Measurements from ENCODE around the gene DNASE1L1.

DNASE1L1 gene, protein sequence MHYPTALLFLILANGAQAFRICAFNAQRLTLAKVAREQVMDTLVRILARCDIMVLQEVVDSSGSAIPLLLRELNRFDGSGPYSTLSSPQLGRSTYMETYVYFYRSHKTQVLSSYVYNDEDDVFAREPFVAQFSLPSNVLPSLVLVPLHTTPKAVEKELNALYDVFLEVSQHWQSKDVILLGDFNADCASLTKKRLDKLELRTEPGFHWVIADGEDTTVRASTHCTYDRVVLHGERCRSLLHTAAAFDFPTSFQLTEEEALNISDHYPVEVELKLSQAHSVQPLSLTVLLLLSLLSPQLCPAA

GRCh38 chrX:154409222-154409871 lies at the start of gene DNASE1L1:
Gene DNASE1L1, minus strand, starts transcription at chrX:154409254. Its CDS starts 3,686 bp downstream, at chrX:154405568.
- TF ChIP-seq, protein P1, sequence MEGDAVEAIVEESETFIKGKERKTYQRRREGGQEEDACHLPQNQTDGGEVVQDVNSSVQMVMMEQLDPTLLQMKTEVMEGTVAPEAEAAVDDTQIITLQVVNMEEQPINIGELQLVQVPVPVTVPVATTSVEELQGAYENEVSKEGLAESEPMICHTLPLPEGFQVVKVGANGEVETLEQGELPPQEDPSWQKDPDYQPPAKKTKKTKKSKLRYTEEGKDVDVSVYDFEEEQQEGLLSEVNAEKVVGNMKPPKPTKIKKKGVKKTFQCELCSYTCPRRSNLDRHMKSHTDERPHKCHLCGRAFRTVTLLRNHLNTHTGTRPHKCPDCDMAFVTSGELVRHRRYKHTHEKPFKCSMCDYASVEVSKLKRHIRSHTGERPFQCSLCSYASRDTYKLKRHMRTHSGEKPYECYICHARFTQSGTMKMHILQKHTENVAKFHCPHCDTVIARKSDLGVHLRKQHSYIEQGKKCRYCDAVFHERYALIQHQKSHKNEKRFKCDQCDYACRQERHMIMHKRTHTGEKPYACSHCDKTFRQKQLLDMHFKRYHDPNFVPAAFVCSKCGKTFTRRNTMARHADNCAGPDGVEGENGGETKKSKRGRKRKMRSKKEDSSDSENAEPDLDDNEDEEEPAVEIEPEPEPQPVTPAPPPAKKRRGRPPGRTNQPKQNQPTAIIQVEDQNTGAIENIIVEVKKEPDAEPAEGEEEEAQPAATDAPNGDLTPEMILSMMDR (IDR thresholded peaks at IDR 0.05; ENCODE audit: low read length, missing control alignments), result no peak
- peak within 1 kb of the TSS; percentile 58 for H3K4me3 ChIP-seq (replicated peaks; ENCODE audit: low read depth, low read length)
- DNase-seq (ENCODE audit: low read depth), result peak; percentile 87

DNA sequence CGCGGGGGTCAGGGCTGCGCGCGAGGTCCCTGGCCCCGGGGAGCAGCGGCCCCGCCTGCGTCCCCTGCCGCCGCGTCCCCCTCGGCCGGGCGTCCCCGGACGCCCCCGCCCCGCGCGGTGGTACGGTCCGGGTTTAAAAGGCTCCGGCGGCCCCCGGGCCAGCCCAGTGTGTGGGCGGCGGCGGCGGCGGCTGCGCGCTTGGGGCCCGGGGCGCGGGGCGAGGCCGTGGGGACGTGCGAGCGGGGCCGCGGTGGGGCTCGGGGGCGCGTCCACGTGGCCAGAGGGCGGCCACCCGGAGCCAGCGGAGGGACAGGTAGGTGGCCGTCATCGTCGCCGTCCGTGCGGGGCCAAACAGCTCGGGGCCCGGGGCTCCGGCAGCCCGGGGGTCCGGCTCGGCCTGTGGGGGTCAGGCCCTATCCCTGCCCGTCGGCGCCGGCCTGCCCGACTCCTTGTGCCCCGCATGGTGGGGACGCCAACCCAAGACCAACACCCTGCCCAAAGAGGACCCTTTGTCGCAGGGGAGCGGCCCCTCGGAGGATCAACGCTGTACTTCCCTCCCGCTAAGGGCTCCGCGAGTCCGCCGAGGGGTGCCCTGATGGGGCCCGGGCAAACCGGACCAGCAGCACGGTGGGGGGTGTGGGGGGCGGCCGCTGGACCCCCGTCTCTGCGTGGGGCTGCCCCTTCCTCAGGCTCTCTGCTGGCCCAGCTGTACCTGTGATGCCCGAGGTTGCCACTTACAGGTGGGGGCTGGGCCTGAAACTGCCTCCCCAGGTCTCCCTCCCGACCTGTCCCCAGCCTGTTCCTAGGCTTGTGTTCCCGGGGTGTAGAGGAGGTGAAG lies 49.3 kb upstream of the DNASE1L1 start, which contains the start of gene PLXNA3:
Gene PLXNA3, plus strand, starts transcription at position 166 of the 838 bp plus-strand sequence. CDS start 1,903 bp downstream, outside the sequence.
- TF ChIP-seq, protein P1 (IDR thresholded peaks at IDR 0.05; ENCODE audit: low read length, missing control alignments), result no peak
- peak within 1 kb of the TSS; percentile 69 for H3K4me3 ChIP-seq (replicated peaks; ENCODE audit: low read depth, low read length)
- no peak for DNase-seq (ENCODE audit: low read depth)

DNA sequence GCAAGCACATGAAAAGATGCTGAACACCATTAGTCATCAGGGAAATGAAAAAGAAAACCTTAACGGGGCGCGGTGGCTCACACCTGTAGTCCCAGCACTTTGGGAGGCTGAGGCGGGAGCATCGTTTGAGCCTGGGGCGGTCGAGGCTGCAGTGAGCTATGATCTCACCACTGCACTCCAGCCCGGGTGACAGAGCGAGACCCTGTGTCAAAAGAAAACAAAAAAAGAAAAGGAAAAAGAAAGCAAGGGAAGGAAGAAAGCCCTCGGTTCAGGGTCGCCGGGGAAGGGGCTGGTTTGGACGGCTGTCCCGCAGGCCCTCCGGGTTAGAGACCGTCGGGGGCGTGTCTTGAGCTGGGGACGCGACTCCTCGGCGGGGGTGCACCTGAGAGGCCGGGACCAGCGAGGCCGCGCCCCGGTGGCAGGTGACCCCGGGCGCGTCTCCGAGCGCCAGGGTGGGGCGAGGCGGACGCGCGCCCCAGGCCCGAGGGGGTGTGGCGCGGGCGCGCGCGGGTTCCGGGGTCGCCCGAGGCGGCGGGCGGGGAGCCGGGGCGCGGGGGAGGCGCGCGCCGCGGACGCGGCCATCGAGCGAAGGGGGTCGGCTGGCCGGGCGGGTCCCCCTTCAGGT lies 48.5 kb upstream of the DNASE1L1 start:
- H3K4me3 ChIP-seq (replicated peaks; ENCODE audit: low read depth, low read length), result peak overlapping the region; percentile 47
- TF ChIP-seq, protein P1 (IDR thresholded peaks at IDR 0.05; ENCODE audit: low read length, missing control alignments), result no peak
- no peak for DNase-seq (ENCODE audit: low read depth)

DNA sequence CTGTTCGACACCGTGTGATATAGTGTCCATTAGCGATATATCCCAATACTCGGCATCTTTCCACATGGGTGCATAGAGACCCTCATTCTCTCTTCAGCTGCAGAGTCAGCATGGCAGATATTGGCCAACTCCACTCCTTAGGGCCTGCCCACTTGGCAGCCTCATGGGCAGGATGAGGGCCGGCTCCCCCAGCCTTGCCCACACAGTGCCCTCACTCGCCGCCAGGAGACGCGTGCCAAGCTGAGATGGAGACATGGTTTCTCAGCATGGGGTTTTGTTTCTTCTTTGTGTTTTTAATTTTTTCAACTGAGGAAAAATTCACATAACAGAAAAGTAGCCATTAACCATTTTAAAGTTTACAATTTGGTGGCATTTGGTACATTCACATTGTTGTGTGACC lies 43.8 kb upstream of the DNASE1L1 start:
- TF ChIP-seq, protein P1 (IDR thresholded peaks at IDR 0.05; ENCODE audit: low read length, missing control alignments), result no peak
- no peak overlapping the region for H3K4me3 ChIP-seq (replicated peaks; ENCODE audit: low read depth, low read length)
- no peak for DNase-seq (ENCODE audit: low read depth)

DNA sequence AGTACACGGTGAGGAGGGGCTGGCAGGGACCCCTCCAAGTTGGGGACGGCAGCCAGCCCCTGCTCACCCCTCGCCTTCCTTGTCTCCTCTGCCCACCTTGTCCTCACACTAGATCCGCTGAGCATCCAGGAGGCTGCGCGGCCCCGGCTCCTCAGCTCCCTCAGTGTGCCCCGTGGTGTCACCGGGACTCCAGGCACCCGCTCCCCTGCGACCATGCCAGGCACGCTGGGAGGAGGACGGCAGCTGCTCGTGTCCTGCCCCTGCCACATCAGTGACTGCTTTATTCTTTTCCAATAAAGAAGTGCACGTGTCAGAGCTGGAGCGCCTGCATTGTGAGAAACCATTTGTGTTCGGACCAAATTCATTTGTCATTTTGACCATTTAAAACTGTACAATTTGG lies 41.3 kb upstream of the DNASE1L1 start:
- TF ChIP-seq, protein P1 (IDR thresholded peaks at IDR 0.05; ENCODE audit: low read length, missing control alignments), result no peak
- H3K4me3 ChIP-seq (replicated peaks; ENCODE audit: low read depth, low read length), result no peak overlapping the region
- no peak for DNase-seq (ENCODE audit: low read depth)

DNA sequence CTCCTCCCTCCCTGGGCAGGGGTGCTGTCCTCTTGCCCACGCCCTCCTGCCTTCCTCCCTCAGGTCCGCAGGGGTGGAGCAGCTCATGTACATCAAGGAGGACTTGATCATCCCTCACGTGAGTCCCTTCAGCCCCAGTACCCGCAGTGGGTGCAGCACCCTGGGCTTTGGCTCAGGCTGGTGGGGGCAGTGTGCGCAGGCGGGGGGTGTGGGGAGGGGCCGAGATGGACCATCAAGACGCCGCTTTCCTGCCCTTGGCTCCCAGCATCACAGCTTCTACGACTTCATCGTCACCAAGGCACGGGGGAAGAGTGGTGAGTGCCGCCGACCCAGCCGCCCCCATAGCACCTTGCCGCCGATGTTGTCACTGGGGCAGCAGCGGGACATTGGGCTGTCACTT lies 40.6 kb upstream of the DNASE1L1 start:
- TF ChIP-seq, protein P1 (IDR thresholded peaks at IDR 0.05; ENCODE audit: low read length, missing control alignments), result no peak
- no peak overlapping the region for H3K4me3 ChIP-seq (replicated peaks; ENCODE audit: low read depth, low read length)
- DNase-seq (ENCODE audit: low read depth), result no peak
